Stimulated activated CD4-positive, alpha-beta T cell treated with anti-CD3 and anti-CD28 coated beads, Interleukin-2, amount 100 ng/mL, for 4 hours (primary cell): ENCODE results near the gene EHBP1L1.

Experiments
- DNase-seq: peaks from one replicate; pipeline ENCODE4 v3.0.0-alpha.2; 2020; ENCODE audit warnings: low read depth

Gene EHBP1L1

DNA sequence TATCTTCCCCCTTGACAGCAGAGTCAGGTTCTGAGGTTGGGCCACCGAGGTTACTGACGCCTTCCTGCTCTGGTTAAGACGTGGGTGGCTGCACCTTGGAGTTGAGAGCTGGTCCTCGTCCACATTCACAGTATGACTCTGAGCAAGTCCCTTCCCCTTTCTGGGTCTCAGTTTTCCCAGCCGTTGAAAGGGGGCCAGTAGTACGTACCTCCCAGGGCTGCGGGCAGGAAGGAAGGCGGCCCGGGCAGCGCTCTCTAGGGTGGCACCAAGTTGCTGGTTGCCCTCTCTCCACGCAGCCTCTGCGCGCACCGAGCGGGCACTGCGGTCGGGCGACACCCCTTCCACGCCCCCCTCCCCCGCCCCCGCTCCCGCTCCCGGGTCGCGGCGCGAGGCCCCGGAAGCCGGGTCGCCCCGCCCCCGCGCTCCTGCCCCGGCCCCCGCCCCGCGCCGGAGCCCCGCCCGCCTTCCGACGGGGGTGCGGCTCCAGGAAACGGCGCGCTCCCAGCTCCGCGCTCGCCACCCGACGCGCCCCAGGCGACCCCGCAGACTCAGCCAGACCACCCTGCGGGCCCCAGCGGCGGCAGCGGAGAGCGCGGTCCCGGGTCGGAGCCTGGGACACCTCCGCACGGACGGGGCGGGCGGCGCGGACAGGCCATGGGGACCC lies at the start of gene EHBP1L1:
TSS of gene EHBP1L1 (plus strand) at position 486 of the 664 bp plus-strand sequence. CDS start 250 bp downstream, outside the sequence.
- peak; percentile 73 for DNase-seq

DNA sequence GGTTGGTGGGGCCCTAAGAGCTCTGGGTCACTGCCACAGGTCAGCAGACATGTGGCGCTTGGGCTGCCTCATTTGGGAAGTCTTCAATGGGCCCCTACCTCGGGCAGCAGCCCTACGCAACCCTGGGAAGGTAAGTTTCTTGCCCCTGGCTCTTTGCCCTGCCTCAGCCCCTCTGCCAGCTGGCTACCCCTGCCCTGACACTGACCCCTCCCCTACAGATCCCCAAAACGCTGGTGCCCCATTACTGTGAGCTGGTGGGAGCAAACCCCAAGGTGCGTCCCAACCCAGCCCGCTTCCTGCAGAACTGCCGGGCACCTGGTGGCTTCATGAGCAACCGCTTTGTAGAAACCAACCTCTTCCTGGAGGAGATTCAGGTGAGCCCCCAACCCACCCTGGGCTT lies 49.1 kb upstream of the EHBP1L1 start:
- DNase-seq, result no peak

DNA sequence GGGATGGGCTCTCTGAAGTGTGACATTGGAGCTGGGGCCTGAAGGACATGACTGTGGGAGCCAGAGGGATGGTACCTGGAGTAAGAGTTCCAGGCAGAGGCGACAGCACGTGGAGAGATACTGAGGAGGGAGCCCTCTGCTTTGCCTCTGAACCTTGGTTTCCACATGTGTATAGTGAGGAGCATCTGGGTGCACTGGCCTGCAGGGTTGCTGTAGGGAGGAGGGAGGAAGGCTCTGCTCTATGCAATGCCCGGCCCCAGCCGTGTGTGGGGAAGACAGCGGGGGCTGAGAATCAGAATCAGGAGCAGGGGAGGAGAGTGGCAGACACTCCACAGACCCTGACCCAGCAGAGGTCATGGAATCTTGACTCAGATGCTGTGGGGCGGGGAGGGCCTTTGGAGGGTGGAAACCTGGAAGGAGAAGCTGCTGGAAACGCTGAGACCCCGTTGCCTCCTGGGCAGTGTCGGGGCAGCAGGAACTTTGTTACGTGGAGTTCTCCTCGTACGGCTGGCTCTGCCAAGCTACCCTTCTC lies 47.0 kb upstream of the EHBP1L1 start:
- DNase-seq, result no peak

DNA sequence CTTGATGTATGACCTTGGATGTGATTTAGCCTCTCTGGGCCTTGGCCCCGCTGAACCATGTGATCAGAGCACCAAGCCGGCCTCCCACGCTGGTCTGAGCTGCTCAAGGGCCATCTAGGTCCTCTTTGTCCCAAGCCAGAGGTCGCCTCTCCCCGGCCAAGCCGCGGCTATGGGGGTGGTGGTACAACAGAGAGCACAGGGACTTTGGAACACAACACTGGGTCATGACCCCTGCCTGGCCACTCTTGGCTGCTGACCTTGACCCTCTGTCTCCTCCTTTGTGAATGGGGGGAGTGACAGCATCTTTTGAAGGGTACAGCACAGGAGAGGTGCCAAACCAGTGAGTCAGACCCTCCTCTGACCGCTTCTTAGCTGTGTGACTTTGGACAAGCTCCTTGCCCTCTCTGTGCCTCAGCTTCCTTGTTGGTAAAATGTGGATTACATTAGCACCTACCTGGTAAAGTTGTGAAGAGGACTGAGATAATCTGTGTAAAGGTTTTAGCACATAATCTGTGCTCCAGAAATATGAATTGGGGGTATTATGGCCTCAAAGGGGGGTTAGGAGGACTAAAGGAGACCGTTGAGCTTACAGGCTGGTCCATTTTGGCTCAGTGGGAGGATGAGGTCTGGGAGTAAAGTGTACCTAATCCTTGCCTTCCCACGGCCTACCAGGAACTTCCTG lies 46.2 kb upstream of the EHBP1L1 start:
- no peak for DNase-seq

DNA sequence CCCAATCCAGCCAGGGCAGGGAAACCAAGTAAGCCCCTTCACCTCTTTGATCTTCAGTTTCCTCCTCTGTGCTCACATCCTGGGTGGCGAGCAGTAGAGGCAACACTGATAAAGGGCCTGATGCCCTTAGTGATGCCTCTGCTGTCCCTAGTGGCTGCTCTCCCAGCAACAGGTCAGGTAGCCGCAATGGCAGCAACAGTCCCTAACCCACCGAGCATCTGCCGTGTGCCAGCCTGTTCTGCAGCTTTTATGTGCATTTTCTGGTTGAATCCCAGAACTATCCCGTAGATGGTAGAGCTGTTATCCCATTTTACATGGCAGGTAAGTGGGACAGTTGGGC lies 45.7 kb upstream of the EHBP1L1 start:
- DNase-seq, result no peak

DNA sequence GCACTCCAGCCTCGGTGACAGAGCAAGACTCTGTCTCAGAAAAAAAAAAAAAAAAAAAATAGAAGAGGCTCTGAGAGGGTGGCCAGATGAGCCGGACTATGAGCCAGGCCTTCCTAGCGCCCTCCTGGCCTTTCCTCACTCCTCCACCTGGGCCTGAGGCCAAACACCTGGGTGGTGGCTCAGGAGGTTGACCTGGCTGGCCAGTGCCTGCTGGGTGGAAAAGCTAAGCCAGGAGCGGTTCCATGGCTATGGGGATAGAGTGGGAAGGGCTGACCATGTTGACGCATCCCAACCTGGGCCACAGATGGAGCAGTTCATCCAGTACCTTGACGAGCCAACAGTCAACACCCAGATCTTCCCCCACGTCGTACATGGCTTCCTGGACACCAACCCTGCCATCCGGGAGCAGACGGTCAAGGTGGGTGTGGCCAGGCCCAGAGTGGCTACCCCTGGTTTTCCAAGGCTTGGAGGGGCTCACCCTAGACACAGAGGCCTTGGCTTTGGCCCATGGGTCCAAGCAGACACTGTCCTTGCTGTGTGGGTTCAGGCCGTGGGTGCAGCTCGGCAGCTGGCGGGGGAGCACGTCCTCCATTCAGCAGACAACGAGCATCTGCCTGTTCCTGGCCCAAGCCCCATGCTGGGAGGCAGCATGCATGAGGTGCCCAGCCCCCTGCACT lies 43.3 kb upstream of the EHBP1L1 start:
- DNase-seq, result no peak

DNA sequence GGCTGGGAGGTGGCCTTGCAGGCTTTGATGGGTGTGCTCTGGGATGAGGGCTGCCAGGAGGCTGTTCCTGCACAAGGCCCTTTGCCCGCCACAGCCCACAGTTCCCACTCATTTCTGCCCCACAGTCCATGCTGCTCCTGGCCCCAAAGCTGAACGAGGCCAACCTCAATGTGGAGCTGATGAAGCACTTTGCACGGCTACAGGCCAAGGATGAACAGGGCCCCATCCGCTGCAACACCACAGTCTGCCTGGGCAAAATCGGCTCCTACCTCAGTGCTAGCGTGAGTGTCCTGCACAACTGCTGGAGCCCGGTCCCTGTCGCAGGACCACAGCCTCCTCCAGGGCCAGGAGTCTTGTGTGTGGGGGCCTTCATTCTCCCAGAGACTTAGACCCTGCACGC lies 40.8 kb upstream of the EHBP1L1 start:
- DNase-seq, result no peak

DNA sequence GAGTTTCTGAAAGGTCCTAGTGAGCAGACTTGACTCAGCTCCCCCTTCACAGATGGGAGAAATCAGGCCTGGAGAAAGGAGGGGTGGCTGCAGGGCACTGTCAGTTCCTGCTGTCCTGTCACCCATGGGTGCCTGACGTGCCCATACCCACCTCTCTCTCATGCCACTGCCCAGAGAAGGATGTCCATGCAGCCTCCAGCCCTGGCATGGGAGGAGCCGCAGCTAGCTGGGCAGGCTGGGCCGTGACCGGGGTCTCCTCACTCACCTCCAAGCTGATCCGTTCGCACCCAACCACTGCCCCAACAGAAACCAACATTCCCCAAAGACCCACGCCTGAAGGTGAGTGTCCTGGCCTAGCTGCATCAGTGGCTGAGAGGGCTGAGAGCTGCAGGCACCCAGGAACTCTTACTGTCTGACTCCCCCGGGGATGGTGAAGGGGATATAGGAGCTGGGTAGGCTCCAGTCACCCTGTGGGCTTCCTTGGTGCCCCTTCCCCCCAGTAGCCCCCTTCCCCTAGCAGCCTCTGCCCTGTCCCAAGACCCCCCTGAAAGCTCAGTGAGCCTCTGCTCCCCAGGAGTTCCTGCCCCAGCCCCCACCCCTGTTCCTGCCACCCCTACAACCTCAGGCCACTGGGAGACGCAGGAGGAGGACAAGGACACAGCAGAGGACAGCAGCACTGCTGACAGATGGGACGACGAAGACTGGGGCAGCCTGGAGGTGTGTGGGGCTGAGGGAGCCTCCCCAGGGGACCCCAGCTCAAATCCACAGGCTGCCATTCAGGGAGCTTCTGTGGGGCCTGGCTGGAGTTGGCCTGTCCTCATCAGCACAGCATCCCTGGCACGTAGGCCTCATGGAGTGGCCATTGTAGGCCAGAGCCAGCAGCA lies 39.2 kb upstream of the EHBP1L1 start:
- no peak for DNase-seq

DNA sequence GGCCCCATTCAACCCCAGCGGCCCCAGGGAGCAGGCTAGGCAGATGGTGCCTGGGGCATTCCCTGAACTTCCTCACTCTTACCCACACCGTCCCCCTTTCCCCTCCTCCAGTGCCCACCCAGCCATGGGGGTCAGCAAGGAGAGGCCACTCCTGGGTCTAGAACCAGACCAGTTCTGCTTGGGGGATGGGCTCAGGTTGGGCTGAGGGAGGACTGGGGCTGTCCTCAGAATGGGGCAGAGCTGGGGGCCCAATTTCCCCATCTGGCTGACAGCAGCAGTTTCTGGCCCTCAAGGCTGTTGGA lies 38.6 kb upstream of the EHBP1L1 start:
- no peak for DNase-seq

DNA sequence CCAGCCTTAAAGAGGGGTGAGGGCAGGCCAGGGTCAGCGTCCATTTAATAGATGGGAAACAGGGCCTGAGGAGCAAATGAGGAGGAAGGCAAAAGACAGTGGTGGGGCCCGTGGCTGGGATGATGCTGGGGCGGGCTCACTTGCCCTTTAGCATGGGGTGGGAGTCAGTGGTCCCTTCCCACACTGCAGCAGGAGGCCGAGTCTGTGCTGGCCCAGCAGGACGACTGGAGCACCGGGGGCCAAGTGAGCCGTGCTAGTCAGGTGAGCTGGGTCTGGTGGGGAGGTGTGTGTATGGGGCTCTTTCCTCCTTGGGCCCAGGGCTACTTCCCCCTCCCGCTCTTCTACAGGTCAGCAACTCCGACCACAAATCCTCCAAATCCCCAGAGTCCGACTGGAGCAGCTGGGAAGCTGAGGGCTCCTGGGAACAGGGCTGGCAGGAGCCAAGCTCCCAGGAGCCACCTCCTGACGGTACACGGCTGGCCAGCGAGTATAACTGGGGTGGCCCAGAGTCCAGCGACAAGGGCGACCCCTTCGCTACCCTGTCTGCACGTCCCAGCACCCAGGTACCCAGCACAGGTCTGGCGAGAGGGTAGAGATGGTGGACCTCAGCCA lies 38.1 kb upstream of the EHBP1L1 start:
- no peak for DNase-seq

DNA sequence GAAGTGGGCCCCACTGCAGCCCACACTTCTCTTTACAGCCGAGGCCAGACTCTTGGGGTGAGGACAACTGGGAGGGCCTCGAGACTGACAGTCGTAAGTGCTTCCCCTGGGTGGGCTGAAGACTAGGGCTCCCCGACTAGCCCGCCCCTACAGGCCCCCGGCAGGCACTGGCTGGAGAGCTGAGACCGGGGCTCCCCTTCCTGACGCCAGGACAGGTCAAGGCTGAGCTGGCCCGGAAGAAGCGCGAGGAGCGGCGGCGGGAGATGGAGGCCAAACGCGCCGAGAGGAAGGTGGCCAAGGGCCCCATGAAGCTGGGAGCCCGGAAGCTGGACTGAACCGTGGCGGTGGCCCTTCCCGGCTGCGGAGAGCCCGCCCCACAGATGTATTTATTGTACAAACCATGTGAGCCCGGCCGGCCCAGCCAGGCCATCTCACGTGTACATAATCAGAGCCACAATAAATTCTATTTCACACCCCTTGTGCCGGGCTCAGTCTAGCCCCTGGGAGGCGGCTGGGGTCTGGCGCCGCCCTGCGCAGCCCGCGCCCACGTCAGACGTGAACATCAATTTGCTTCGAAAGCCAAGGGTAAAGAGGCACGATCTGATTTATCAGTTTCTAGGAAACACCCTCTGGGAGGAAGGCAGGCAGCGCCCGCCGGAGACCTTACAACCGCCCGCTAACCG lies 37.5 kb upstream of the EHBP1L1 start:
- DNase-seq, result no peak

DNA sequence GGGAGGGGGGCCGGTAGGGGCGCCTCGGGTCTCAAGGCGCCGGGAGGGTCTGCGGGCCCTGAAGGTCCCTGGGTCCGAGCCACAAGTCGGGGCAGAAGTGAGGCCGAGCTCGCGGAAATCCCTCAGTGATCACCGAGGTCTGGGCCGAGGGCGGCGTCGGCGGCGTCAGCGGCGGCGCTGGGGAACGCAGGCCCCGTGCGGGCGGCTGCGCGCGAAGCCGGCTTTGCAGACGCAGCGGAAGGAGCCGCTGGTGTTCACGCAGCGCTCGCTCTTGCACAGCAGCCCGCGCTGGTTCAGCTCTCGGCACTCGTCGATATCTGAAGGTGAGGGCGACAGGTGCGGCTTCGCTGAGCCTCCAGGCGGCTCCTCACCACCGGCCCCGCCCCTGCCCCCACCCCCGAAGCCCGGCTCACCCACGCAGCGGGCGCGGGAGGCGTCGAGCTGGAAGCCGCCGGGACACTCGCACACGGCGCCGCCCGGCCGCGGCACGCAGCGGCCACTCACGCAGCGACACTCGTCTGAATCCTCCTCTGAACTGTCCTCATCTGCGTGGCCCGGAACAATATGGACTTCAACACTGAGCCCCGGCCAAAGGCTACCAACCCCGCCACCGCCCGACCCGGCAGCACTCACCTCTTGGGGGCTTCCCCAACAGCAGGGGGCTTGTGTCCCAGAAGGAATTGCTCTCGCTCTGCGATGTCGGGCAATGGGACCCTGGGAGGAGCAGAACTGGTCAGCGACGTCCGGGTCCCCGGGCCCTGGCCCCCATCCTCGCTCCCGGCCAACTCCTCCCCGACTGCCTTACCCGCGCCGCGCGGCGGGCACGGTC lies 36.7 kb upstream of the EHBP1L1 start:
- no peak for DNase-seq

DNA sequence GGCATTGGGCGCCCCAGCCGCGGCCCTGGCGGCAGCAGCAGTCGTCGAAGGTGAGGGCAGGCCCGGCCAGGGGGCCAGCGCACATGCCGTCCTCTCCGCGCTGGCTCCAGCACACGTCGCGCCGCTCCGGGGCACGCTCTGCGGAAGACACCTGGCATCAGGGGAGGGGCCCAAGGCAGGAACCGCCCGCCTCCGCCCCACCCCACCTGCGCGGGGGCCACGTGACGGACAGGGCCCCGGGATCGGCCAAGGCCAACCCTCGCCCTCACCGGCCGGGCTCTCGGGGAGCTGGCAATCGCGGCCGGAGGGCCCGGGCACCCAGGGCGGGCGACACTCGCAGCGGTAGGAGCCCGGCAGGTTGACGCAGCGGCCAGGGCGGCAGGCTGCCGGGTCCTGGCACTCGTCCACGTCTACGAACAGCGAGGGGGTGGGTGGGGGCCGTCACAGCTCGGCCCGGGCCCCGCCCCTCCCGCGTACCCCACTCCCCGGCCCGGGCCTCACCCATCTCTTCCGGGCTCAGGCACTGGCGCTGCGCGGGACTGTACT lies 36.0 kb upstream of the EHBP1L1 start:
- DNase-seq, result no peak

DNA sequence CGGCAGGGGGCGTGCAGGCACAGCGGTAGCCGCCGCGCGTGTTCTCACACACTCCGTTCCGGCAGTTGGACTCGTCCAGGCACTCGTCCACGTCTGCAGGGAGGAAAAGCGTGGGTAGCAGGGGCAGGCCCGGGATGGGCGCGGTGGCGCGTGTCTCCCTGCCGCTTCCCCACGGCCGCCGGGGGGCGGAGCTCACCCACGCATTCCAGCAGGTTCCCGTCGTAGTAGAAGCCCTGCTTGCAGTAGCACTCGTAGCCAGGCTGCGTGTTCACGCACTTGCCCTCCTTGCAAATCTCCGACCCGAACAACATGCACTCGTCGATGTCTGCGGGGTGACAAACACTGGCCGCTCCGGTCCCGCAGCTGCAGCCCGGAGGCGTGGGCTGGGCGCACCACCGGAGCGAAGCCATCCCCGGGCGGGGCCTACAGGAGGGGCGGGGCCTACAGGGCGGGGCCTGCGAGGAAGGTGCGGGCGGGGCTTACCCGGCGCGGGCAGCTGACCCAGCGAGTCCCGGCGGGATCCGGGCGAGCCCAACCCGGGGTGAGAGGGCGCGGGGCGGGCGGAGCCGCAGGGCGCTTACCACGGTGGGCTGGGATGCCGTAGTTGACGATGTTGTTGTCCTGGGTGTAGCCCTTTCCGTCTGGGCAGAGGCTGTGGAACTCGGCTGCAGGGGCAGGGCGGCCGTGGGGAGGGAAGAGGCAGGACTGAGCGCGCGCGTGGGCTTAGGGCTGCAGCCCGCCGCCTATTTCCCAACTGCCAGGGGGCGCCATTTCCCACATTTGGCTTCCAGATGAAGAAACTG lies 35.4 kb upstream of the EHBP1L1 start:
- DNase-seq, result peak; percentile 79

DNA sequence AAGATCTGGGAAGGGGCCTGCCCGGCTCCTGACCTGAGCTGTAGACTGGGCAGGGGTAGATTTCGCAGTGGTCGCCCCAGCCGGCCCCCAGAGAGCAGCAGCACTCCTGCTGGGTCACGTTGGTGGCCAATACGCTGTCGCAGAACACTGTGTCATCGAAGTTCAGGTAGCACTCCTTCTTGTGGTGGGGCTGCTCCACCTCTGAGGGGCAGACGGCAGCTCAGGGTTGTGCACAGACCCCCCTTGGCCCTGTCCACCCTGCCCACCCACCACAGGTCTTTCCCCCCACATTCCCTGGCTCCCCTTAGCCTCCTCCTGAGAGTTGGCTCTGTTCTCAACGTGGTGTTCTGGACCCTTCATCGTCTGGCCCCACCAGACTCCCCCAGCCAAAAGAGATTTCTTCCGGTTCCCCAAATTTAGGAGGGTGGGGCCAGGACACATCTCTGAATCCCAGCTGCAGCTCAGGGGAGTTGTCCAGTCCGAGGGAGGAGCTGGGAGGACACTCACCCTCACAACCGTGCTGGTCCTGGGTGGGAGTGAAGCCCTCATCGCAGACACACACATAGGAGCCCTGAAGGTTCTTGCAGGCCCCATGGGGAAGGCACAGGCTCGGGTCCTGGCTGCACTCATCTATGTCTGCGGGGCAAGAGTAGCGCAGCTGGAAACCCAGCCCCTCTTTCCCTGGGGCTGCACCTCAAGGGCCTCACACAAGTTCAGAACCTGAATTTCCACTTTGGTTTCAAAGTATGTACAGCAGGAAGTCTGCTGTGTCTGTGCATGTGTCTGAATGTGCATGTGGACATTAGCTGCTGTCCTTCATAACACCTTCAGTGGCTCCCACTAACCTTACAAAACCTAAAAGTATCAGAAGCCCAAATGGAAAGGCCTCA lies 34.5 kb upstream of the EHBP1L1 start:
- DNase-seq, result no peak

DNA sequence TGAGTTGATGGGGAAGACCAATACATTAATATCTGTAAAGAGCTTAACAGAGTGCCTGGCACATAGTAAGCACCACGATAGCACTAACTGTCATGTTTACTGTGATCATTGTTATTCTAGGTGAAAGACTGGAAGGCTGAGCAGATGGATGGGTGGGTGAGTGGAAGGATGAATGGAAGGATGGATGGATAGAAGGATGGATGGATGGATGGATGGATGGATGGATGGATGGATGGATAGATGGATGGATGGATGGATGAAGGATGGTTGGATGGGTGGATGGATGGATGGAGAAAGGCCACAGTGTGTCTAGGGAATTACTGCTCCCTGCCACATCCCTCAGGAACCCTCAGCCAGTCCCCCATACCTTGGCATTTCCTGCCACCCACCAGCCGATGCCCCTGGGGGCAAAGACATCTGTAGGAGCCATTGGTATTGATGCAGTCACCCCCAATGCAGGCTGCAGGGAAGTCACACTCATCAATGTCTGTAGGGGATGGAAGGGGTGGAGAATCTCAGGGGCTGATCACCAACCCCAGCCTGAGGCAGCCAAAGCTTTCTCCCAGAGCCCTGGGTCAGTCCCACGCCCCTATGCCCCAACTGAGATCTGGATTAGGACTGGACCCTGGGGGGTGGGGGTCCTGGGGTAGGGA lies 33.0 kb upstream of the EHBP1L1 start:
- DNase-seq, result no peak

DNA sequence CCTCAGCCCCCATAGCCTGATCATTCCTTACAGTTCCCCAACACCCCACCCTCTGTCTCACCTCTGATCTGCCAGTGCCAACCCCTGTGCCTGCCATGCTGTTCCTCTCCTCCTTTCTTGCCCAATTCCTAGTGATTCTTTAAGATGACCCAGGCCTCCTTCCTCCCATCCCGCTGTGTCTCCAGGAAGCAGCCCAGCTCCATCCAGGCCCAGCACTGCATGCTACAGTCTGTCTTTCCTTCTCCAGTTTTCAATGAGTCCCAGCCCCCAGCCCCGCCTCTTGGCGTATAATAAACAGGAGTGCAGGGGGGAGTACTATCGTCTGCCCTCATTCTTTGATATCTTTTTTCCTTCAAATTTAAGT lies 30.0 kb upstream of the EHBP1L1 start:
- DNase-seq, result no peak
